SK-N-DZ (cell line): ENCODE measurements around the gene CA5A.
"Not testable (repeated sequence)": the region's sequence is repeated elsewhere in the genome, so short reads cannot be mapped to it uniquely, and the experiment has no call there.

Experiments
- DNase-seq: peaks from one replicate; pipeline ENCODE4 v3.0.0-alpha.2; 2015; ENCODE audit warnings: low spot score

The CA5A gene

DNA sequence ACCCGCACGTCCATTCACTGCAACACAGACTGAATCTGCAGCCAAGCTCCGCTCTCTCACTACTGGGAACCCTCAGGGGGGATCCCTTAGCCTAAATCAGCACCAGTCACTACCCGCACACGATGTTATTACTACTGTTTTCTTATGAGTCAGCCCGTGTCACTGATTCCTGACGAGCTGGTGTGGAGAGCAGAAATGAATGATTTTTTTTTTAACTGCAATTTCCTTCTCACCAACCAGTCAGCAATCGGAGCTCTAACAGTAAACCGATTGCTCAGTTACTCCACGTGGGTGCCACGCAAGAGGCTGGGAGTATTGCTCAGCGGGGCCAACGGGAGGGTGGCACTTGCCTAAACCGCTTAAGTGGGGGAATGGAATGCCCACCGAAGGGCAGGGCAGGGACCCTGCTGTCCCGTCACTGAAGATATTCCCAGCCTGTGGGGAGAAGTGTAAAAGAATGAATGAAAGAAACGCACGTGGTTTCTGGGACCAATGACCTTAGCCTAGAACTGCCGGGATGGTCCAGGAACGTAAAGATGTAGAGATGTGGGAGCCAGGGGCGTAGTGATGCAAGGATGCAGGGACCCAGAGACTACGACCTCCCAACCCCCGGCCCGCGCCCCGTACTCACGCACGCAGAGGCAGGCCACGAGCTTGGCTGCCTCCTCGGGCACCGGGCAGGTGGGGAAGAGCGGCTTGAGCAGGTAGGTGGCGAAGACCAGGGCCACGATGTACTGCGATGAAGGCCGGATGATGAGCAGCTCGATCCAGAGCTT lies 67.9 kb downstream of the CA5A start:
- DNase-seq = not testable (repeated sequence)

DNA sequence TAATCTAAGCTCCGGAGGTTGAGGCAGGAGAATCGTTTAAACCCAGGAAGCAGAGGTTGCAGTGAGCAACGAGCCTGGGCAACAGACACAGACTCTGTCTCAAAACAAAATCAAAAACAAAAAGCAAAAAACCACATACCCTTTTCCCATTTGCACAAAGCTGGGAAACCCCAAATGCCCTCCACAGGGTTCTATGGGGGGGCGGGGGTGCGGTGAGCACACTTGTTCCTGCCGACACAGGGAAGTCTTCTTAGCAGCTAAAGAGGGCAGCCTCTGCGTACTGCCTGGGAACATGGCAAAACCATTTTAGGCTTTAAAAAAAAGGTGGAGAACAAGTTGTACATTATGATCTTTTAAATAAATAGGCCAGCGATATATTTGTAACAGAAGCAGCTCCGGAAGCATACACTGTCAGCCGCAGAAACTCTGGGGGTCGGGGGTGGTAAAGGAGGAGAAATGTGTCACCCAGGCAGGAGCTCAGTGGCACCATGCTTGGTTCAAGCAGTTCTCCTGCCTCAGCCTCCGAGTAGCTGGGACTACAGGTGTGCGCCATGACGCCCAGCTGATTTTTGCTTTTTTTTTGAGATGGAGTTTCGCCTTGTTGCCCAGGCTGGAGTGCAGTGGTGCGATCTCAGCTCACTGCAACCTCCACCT lies 70.3 kb downstream of the CA5A start:
- DNase-seq = not testable (repeated sequence)

DNA sequence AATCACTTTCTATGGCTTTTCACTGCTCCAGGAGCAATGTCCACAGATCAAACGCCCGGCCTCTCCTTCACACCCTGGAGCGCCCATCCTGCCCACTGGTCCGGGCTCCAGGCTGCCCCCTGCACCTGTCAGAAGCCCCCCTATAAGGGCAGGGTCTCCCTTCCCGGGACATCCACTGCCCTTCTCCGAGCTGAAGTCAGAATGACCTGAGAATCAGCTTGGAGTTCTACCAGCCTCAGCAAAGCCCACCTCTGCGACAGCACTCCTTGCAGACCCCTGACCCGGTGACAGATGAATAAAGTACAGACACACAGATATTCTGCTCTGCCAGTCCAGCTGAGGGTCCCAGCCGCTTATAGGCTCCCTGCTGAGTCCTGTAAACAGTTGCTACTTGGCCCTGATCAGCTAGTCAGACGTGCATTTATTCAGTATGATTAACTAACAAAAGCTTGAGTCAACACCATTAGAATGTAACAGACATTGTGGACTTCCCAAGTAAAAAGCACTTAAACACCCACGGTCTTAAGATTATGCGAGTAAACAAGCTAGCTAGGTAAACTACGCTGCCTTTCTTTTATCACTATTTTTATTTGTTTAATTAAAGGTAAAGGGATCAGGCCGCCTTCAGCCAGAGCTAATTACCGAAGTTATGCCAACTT lies 71.9 kb downstream of the CA5A start:
- no peak for DNase-seq

- DNase-seq = not testable (repeated sequence)
Observed at GRCh38 chr16:87863327-87863635, 73.0 kb downstream of the CA5A start.

GRCh38 chr16:87862597-87863326 lies 73.6 kb downstream of the CA5A start:
- not testable (repeated sequence) for DNase-seq

GRCh38 chr16:87861300-87862099 lies 74.8 kb downstream of the CA5A start:
- DNase-seq = not testable (repeated sequence)

DNA sequence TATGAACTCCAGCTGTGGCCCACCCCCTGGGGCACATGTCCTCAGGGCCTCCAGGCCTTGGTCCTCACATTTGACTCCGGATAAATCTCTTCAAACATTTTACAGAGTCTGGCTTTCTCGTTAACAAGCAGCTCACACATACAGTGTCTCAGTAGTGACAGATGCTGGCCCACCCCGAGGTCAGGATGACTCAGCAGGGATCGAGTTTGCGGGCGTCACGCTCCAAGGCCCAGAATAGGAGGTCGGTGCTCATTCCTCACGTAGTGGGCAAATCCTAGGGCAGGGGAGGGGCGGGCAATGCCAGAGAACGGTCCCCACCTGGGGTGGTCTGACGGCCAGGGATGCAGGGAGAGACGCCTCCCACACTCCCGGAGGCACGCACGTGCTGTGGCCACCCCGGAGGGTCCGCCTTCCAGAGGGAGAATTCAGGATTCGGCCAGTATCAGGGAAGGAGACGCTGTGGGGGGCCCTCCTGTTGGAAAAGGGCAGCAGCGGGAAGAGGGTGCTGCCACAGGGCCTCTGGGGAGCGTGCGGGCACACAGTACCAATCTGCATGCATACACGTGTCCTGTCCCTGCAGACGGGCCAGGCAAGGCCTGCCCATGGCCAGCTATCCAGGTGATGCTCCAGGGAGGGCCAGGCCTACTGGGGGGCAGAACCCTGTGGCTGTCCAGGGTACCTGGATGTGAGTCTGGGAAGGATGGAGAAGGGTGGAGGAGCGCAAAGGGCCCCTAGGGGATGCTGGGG lies 75.6 kb downstream of the CA5A start:
- no peak for DNase-seq

DNA sequence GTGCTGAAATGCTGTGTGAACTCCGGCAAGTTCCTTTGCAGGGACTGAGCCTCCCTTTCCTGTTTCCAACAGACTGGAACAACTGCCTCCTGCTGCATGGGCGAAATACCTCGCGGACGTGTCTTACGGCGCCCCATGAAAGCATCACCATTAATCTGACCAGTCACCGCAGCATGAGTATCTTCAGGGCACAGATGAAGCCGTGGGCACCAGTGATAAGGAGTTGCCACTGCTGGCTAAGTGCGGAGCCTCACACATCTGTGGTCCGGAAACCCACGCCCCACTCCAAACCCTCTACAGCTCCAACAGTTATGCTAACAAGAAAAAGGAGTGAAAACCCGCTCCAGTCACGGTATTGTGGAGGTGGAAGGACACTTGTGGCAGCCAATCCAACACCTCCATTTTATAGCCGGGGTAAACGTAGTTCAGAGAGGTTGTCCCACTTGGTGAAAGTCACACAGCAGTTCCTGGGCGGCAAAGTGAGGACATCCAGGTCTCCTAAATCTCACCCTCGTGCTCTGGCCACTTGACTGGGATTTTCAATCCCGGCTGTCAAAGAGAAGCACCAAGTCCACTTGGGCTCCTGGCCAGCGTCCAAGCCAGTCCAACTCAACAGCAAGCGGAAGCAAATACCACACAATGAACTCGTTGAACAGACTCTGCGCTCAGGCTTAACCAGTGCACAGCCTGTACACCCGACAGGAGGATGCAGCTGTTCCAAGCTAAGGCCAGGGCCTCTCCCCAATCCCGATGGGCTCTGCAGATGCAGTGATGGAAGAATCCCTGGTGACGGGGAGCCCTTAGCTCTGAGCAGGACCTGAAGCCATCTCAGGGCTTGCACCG lies 78.0 kb downstream of the CA5A start:
- DNase-seq = not testable (repeated sequence)

DNA sequence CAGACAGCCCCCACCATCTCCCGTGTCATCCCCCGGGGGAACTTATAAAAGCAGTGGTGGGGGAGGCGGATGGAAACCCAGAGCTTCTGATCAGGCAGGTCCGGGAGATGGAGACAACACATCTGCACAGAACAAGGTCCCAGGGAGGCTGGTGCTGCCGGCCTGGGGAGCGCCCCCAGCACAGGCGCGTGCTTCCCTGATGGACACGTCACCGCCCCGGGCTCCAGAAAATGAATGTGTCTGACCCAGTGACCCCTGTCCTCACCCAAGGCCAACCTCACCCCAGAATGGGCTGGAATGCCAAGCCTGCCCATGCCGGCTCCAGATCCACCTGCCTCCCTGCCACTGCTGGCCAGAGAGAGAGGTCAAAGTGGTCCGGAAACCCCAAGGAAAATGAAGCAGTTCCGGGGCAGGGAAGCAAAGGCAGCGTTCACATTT lies 79.5 kb downstream of the CA5A start:
- no peak for DNase-seq

- DNase-seq = no peak
Observed at GRCh38 chr16:87855852-87856715, 80.2 kb downstream of the CA5A start.

DNA sequence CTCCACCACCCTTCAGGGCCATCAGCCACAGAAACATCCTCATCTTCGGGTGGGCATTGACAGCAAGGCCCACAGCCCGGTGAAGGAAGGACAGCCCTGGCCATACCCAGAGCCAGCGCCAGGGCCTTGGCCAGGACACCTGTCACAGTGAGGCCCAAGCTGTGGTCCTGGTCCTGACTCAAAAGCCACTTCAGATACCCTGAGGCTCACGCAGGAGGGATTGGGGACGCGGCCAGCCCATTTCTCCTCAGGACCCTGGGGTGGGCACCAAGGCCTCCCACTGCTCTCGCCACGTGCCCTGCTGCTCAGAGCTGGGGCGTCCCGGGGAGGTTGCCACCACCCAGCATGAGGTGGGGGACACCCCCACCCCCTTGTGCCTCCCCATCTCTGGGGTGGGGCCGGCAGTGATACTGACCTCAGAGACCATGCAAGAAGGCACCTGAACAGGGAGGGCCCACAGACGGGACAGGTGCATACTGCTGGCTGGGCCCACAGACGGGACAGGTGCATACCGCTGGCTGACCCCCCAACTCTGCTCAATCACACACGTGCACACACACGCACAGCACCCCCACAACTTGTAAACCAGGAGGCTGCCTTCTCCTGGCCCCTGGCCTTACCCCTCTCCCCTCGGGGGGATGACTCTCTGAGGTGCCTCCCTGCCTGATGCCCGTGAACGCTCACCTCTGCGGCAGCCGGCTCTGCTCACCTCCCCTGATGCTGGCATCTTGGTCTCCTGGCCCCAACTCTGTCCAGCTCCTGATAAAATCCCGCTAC lies 81.2 kb downstream of the CA5A start:
- no peak for DNase-seq

DNA sequence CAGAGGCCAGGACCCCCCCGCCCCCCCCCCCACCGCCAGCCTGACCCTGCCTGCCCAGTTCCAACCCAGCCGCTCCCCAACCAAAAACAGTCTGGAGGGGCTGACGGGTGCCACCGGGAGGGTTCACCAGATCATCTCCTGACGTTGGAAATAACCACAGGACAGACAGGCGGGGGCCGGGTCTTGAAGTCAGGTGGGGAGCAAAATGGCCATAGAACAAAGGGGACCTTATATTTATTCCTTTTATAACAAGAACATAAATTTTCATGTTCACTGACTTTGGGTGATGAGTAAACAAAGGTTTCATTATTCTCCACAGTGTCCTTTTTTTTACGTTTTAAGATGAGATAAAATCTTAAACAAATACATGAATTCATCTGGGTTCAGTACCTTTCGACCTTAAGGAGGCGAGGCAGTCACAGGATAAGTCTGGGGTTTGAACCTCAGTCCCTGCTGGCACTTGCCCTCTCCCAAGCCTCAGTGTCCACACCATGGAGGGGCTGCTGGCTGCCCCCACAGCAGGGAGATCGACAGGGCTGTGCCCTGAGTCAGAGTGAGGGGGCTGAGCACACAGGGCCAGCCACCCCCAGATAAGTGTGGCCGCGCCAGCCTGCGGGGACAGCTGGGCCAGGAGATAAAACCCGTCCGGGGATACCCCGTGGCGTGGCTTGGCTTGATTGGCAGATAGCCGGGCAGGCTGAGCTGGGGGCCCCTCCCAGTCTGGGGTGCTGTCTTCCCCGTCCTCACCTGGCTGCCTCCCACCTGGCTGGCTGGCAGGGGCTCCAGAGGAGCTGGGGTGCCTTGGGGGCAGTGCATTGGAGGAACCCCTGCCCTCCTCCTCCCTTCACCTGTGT lies 82.0 kb downstream of the CA5A start:
- DNase-seq = no peak

DNA sequence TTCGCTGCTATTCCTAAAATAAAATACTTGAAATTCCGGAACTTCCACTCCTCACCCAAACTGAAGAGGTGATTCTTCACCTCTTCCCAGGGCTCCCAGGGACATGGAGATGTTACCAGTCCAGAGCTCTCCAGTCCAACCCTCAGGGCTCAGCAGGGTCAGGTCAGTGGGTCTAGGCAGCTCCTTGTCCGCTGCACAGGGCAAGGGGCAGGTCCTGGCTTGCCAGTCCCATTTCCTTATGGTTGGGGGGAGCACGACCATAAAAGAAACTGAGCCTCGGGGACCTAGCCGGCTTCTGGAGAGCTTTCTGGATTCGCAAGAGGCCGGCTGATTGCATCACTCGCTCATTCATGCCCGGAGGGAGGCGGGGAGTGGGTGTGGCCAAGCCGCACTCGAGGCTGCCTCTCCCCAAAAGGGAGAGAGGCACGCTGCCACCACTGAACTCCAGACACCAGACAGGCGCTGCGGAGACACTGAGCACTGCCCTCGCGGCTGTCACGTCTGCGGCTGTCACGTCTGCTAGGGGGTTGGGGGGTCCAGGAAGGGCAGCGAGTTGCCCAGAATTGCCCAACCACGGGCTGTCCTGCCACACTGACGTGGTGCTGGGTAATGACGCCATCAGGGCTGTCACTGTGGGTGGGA lies 82.8 kb downstream of the CA5A start:
- DNase-seq = peak; percentile 85

DNA sequence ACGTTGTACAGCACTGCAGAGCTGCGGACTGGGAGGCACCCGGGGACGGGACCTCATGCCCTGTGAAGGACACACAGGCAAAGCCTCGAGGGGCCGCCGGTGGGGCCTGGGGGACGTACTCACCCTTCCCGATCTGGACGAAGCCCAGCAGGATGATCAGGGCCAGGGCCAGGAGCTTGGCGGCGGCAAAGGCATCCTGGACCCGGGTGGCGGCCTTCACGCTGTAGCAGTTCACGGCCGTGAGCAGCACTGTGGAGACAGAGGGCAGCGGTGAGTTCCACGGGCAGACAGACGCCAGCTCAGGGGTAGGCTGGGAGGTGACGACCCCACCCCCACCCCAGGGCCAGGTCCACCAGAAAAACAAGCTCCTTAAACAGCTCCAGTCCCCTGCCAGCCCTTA lies 84.7 kb downstream of the CA5A start:
- DNase-seq = no peak

DNA sequence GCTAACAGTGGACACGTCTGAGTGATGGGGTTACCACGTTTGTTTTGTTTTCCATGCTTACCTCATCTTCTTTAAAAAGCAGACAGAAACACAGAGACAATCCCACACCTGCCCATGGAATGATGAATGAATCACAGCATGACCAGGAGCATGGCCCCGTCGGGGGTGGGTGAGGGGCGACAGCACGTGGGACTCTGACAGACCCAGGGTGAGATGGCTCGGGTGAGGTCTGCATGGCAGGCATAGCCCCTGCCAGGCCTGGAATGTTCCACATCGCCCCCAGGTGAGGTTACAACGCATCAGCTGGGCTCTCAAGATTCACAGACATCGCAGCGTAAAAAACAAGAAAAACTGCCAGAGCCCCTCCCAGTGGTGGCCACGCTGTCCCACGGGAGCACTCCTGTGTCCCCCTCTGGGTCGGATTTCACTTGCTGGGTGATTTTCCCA lies 85.2 kb downstream of the CA5A start:
- DNase-seq = no peak
